GM19238 (cell line): Measurements from ENCODE around the gene PFKFB3.
"Not testable (repeated sequence)": the region's sequence is repeated elsewhere in the genome, so short reads cannot be mapped to it uniquely, and the experiment has no call there.

ENCODE experiments used
- DNase-seq: peaks from one replicate; pipeline ENCODE4 v3.0.0; 2011; ENCODE audit warnings: low spot score; ENCODE audit not compliant: insufficient read length

PFKFB3 gene

GRCh38 chr10:6271663-6272062 is 68.9 kb downstream of the PFKFB3 start:
- no peak for DNase-seq

GRCh38 chr10:6272126-6272525 is 69.4 kb downstream of the PFKFB3 start:
- no peak for DNase-seq

- DNase-seq: no peak
These were observed 70.6 kb downstream of the PFKFB3 start for GRCh38 chr10:6273351-6273750.

GRCh38 chr10:6274040-6274439 is 71.3 kb downstream of the PFKFB3 start:
- DNase-seq: no peak

GRCh38 chr10:6274484-6274883 is 71.8 kb downstream of the PFKFB3 start:
- no peak for DNase-seq

GRCh38 chr10:6275022-6275997 is 72.6 kb downstream of the PFKFB3 start:
- peak; percentile 42 for DNase-seq

- DNase-seq: no peak
These were observed 73.6 kb downstream of the PFKFB3 start for GRCh38 chr10:6276356-6276755.

GRCh38 chr10:6278519-6279120 is 75.9 kb downstream of the PFKFB3 start:
- DNase-seq: no peak

- DNase-seq: no peak
These were observed 77.0 kb downstream of the PFKFB3 start for GRCh38 chr10:6279540-6280267.

- DNase-seq: no peak
These were observed 77.6 kb downstream of the PFKFB3 start for GRCh38 chr10:6280291-6280690.

GRCh38 chr10:6282454-6282958 is 79.8 kb downstream of the PFKFB3 start:
- no peak for DNase-seq

- no peak for DNase-seq
These were observed 80.9 kb downstream of the PFKFB3 start for GRCh38 chr10:6283655-6284054.

GRCh38 chr10:6290621-6291020 is 87.9 kb downstream of the PFKFB3 start:
- DNase-seq: not testable (repeated sequence)

- DNase-seq: no peak
These were observed 90.0 kb downstream of the PFKFB3 start for GRCh38 chr10:6292741-6293151.

GRCh38 chr10:6296425-6296824 is 93.7 kb downstream of the PFKFB3 start:
- not testable (repeated sequence) for DNase-seq

- no peak for DNase-seq
These were observed 94.1 kb downstream of the PFKFB3 start for GRCh38 chr10:6296828-6297251.

GRCh38 chr10:6297522-6297921 is 94.8 kb downstream of the PFKFB3 start:
- no peak for DNase-seq

GRCh38 chr10:6297951-6298381 is 95.2 kb downstream of the PFKFB3 start:
- DNase-seq: no peak

GRCh38 chr10:6298428-6298827 is 95.7 kb downstream of the PFKFB3 start:
- DNase-seq: no peak

- DNase-seq: no peak
These were observed 96.5 kb downstream of the PFKFB3 start for GRCh38 chr10:6299234-6299633.

GRCh38 chr10:6299743-6300105 is 97.0 kb downstream of the PFKFB3 start:
- no peak for DNase-seq
